ENCODE data around the gene CLSTN1.

GRCh38 chr1:9690440-9691107 is 133.2 kb downstream of the CLSTN1 start:
- TF ChIP-seq POLR2AphosphoS5 (IDR thresholded peaks at IDR 0.05; ENCODE audit: low read depth, low read length) (no peak), POLR2A (IDR thresholded peaks at IDR 0.05; ENCODE audit: low read depth, low read length) (no peak), TAF1 (IDR thresholded peaks at IDR 0.05; ENCODE audit: low read depth, low read length) (no peak)
